Smooth muscle cell (in vitro differentiated cells): Measurements from ENCODE around the gene CLEC18A. TPM values are rescaled to one million over a fixed set of nuclear protein-coding genes. Genes with fewer than 3 reads are reported as not detected.

Experiments used
- DNase-seq: peaks from one replicate; lab custom pipeline; 2025; ENCODE audit not compliant: unreplicated experiment; lab: John Stamatoyannopoulos, UW
- H2AFZ ChIP-seq: fragments of 200-600 bp; sonication (generic); 2 replicates; pipeline ENCODE4 v1.6.0; 2016; ENCODE audit warnings: antibody characterized with exemption, low read depth, mild to moderate bottlenecking
- H3F3A ChIP-seq: fragments of 200-600 bp; sonication (generic); 2 replicates; pipeline ENCODE4 v1.6.0; 2017; ENCODE audit warnings: antibody characterized with exemption, low read depth
- H3K27ac ChIP-seq: fragments of 200-600 bp; sonication (generic); 2 replicates; pipeline ENCODE4 v1.5.1; 2016; ENCODE audit warnings: low read depth, mild to moderate bottlenecking
- H3K27me3 ChIP-seq: fragments of 200-600 bp; sonication (generic); 2 replicates; pipeline ENCODE4 v1.6.1; 2016; ENCODE audit warnings: low read depth, mild to moderate bottlenecking
- H3K36me3 ChIP-seq: fragments of 200-600 bp; sonication (generic); 2 replicates; pipeline ENCODE4 v1.5.1; 2016; ENCODE audit warnings: low read depth
- H3K4me1 ChIP-seq: fragments of 200-600 bp; sonication (generic); 2 replicates; pipeline ENCODE4 v1.5.1; 2016; ENCODE audit warnings: low read depth
- H3K4me2 ChIP-seq: fragments of 200-600 bp; sonication (generic); 2 replicates; pipeline ENCODE4 v1.6.0; 2016; ENCODE audit warnings: mild to moderate bottlenecking
- H3K4me3 ChIP-seq: fragments of 200-600 bp; sonication (generic); 2 replicates; pipeline ENCODE4 v1.5.1; 2016; ENCODE audit warnings: mild to moderate bottlenecking
- H3K79me2 ChIP-seq: fragments of 200-600 bp; sonication (generic); 2 replicates; pipeline ENCODE4 v1.6.0; 2016; ENCODE audit warnings: low read depth, mild to moderate bottlenecking
- H3K9ac ChIP-seq: fragments of 200-600 bp; sonication (generic); 2 replicates; pipeline ENCODE4 v1.6.0; 2016; ENCODE audit warnings: low read depth
- H3K9me3 ChIP-seq: fragments of 200-600 bp; sonication (generic); replicated peaks from 2 replicates; pipeline ENCODE4 v1.5.1; 2016; ENCODE audit warnings: low read depth
- H4K20me1 ChIP-seq: fragments of 200-600 bp; sonication (generic); 2 replicates; pipeline ENCODE4 v1.6.0; 2016; ENCODE audit warnings: low read depth
- WGBS: methylation state at CpG from one replicate; pipeline ENCODE4 v1.1.7; 2016; ENCODE audit warnings: low lambda C conversion rate; 5-methylcytosine and 5-hydroxymethylcytosine counted together
- polyA plus RNA-seq: library from polyadenylated mRNA; unstranded; fragments of >200 nt; fragmentation: Nextera tagmentation; extraction: Ambion mirVana; gene quantifications from 2 replicates; pipeline ENCODE4 v1.2.1, GENCODE V29; 2016
- total RNA-seq: library from RNA; depleted of rRNA; stranded (reverse); fragments of >200 nt; gene quantifications from 2 replicates; pipeline ENCODE4 v1.2.3, GENCODE V29; 2014
- TF ChIP-seq, protein P1 (sequence below): fragments of 200-600 bp; sonication (generic); IDR thresholded peaks from 2 replicates; pipeline ENCODE4 v1.5.1; 2017; ENCODE audit warnings: borderline replicate concordance, mild to moderate bottlenecking, antibody characterized with exemption; ENCODE audit not compliant: insufficient read depth, poor library complexity, severe bottlenecking

Gene CLEC18A
- total and polyA plus RNA-seq, 2 experiments from 2014 or later = 0.45 to 1.6 TPM

DNA sequence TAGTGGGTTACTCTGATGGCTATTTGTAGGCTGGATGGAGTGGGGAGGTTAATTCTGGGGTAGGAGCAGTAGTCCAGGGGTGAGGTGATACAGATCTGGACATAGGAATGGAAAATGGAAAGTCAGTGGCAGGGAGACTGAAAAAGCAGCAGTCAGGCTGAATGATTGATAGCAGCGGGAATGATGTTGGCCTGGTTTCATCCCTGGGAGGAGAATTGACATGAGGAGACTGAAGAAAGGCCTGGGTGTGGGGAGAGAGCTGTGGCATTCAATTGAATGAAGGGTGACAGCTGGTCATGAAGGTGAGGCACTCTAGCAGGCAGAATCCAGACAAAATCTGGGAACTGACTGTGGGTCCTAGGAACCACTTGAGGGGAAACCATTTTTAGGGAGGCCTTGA lies 34.7 kb upstream of the CLEC18A start:
- Histone ChIP-seq H3F3A (peaks cover 5% of the 10 kb centered on the region), H4K20me1 (no peaks in the 10 kb centered on the region), H3K4me3 (no peak overlapping the region), H3K9ac (no peak overlapping the region), H3K27ac (no peak overlapping the region), H3K79me2 (no peaks in the 10 kb centered on the region), H3K36me3 (no peaks in the 10 kb centered on the region), H3K4me1 (peaks cover 13% of the 10 kb centered on the region), H3K9me3 (no peaks in the 10 kb centered on the region), H3K4me2 (no peak overlapping the region), H2AFZ (no peak overlapping the region), H3K27me3 (no peaks in the 10 kb centered on the region)
- 100% methylated on average over 1 of the region's 1 CpG for WGBS
- no peak for DNase-seq
- TF ChIP-seq, protein P1, sequence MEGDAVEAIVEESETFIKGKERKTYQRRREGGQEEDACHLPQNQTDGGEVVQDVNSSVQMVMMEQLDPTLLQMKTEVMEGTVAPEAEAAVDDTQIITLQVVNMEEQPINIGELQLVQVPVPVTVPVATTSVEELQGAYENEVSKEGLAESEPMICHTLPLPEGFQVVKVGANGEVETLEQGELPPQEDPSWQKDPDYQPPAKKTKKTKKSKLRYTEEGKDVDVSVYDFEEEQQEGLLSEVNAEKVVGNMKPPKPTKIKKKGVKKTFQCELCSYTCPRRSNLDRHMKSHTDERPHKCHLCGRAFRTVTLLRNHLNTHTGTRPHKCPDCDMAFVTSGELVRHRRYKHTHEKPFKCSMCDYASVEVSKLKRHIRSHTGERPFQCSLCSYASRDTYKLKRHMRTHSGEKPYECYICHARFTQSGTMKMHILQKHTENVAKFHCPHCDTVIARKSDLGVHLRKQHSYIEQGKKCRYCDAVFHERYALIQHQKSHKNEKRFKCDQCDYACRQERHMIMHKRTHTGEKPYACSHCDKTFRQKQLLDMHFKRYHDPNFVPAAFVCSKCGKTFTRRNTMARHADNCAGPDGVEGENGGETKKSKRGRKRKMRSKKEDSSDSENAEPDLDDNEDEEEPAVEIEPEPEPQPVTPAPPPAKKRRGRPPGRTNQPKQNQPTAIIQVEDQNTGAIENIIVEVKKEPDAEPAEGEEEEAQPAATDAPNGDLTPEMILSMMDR = no peak

DNA sequence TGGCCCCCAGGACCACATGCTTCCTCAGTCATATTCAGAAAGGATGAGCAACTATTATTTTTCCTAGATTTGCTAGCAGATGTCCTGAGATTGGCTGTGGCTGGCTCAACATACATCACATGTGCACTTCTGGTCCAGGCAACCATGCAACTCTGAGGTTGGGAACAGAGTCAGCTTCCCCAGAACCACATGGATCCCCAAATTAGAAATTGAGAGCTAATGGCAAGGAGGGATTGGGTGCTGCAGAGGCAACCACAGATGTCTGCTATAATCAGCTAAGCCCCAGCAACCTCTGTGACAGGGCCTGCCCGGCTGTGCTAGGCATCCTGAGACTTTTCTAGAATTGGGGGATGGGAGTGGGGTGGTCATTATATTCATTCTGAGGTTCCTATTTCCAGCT lies 33.8 kb upstream of the CLEC18A start:
- Histone ChIP-seq H3K4me1 (peaks cover 13% of the 10 kb centered on the region), H3K4me3 (peak overlapping the region; percentile 42), H4K20me1 (no peaks in the 10 kb centered on the region), H3K27me3 (no peaks in the 10 kb centered on the region), H3K79me2 (no peaks in the 10 kb centered on the region), H3K4me2 (peak overlapping the region; percentile 84), H3K27ac (peak overlapping the region; percentile 87), H3F3A (peaks cover 5% of the 10 kb centered on the region), H3K9ac (no peak overlapping the region), H3K36me3 (no peaks in the 10 kb centered on the region), H2AFZ (no peak overlapping the region), H3K9me3 (no peaks in the 10 kb centered on the region)
- TF ChIP-seq, protein P1 = no peak
- DNase-seq = no peak
- WGBS = 52% methylated on average over 1 of the region's 1 CpG

DNA sequence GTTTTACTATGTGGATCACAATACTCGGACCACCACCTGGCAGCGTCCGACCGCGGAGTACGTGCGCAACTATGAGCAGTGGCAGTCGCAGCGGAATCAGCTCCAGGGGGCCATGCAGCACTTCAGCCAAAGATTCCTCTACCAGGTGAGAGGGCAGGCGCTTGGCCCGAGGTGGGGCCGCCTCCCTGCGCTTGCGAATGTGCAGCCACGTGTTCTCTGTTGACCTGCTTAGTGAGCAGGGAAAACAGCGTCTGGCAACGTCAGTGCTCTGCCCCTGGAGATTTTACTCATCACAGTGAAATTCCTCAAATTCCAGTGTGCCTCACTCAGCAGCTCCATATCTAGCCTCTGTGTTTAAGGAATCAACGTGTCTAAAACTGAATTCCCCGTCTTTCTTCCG lies 33.4 kb upstream of the CLEC18A start:
- H3K36me3 ChIP-seq = no peaks in the 10 kb centered on the region
- H3K4me3 ChIP-seq = peak overlapping the region; percentile 42
- TF ChIP-seq, protein P1 = no peak
- no peaks in the 10 kb centered on the region for H3K27me3 ChIP-seq
- DNase-seq = no peak
- peak overlapping the region; percentile 84 for H3K4me2 ChIP-seq
- H4K20me1 ChIP-seq = no peaks in the 10 kb centered on the region
- H2AFZ ChIP-seq = peak overlapping the region; percentile 71
- H3K27ac ChIP-seq = peak overlapping the region; percentile 87
- peaks cover 5% of the 10 kb centered on the region for H3F3A ChIP-seq
- H3K4me1 ChIP-seq = peaks cover 13% of the 10 kb centered on the region
- no peaks in the 10 kb centered on the region for H3K9me3 ChIP-seq
- peak overlapping the region; percentile 78 for H3K9ac ChIP-seq
- 24% methylated on average over 20 of the region's 20 CpGs for WGBS
- no peaks in the 10 kb centered on the region for H3K79me2 ChIP-seq

DNA sequence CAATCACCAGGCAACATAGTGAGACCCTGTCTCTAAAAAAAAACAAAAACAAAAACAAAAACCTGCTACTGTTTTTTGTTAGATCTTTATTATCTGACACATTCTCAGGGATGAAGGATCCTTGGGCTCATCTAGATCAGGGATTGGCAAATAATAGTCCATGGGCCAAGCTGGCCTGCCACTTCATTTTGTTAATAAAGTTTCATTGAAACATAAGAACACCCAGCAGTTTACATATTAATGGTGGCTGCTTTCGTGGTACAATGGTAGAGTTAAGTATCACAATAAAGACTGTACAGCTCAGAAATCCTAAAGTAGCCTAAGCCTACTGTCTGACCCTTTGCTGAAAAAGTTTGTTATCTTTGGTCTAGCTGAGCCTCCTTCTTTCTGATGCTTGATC lies 32.9 kb upstream of the CLEC18A start:
- TF ChIP-seq, protein P1 = no peak
- Histone ChIP-seq H3K9me3 (no peaks in the 10 kb centered on the region), H3K79me2 (no peaks in the 10 kb centered on the region), H3K4me3 (peak overlapping the region; percentile 42), H3K27me3 (no peaks in the 10 kb centered on the region), H4K20me1 (no peaks in the 10 kb centered on the region), H2AFZ (peak overlapping the region; percentile 71), H3K4me2 (peak overlapping the region; percentile 84), H3K27ac (peak overlapping the region; percentile 87), H3F3A (peaks cover 5% of the 10 kb centered on the region), H3K4me1 (peaks cover 13% of the 10 kb centered on the region), H3K9ac (peak overlapping the region; percentile 78), H3K36me3 (no peaks in the 10 kb centered on the region)
- 84% methylated on average over 1 of the region's 1 CpG for WGBS
- no peak for DNase-seq
